HG02870 (cell line): ENCODE measurements around the gene BLVRA.
"Not testable (repeated sequence)": the region's sequence is repeated elsewhere in the genome, so short reads cannot be mapped to it uniquely, and the experiment has no call there.

ENCODE experiments used
- ATAC-seq: cut with Tn5 transposase; IDR thresholded peaks from one replicate; pipeline ENCODE4 v1.9.1; 2021; ENCODE audit warnings: mild to moderate bottlenecking, moderate library complexity; ENCODE audit not compliant: unreplicated experiment

The BLVRA gene

GRCh38 chr7:43799605-43800004, 41.1 kb downstream of the BLVRA start:
- ATAC-seq: no peak

GRCh38 chr7:43803865-43804264, 45.4 kb downstream of the BLVRA start:
- ATAC-seq: no peak

- ATAC-seq: no peak
These were observed 49.9 kb downstream of the BLVRA start for GRCh38 chr7:43808410-43808809.

- ATAC-seq: not testable (repeated sequence)
These were observed 51.9 kb downstream of the BLVRA start for GRCh38 chr7:43810195-43810941.

GRCh38 chr7:43815373-43815772, 56.9 kb downstream of the BLVRA start:
- ATAC-seq: no peak

- not testable (repeated sequence) for ATAC-seq
These were observed 57.7 kb downstream of the BLVRA start for GRCh38 chr7:43816046-43816797.

GRCh38 chr7:43823425-43823824, 64.9 kb downstream of the BLVRA start:
- ATAC-seq: not testable (repeated sequence)

GRCh38 chr7:43823941-43824340, 65.5 kb downstream of the BLVRA start:
- ATAC-seq: no peak

- not testable (repeated sequence) for ATAC-seq
These were observed 66.0 kb downstream of the BLVRA start for GRCh38 chr7:43824513-43824912.

- no peak for ATAC-seq
These were observed 66.5 kb downstream of the BLVRA start for GRCh38 chr7:43824963-43825362.

GRCh38 chr7:43825391-43825808, 66.9 kb downstream of the BLVRA start:
- ATAC-seq: no peak

GRCh38 chr7:43830917-43831316, 72.4 kb downstream of the BLVRA start:
- ATAC-seq: not testable (repeated sequence)

- ATAC-seq: peak; percentile 45
These were observed 76.2 kb downstream of the BLVRA start for GRCh38 chr7:43834463-43835251.

- no peak for ATAC-seq
These were observed 79.8 kb downstream of the BLVRA start for GRCh38 chr7:43838201-43838658.

- no peak for ATAC-seq
These were observed 84.8 kb downstream of the BLVRA start for GRCh38 chr7:43843296-43843695.

GRCh38 chr7:43844257-43844656, 85.8 kb downstream of the BLVRA start:
- no peak for ATAC-seq

- ATAC-seq: no peak
These were observed 86.2 kb downstream of the BLVRA start for GRCh38 chr7:43844662-43845061.

- ATAC-seq: no peak
These were observed 89.0 kb downstream of the BLVRA start for GRCh38 chr7:43847496-43847895.

GRCh38 chr7:43849047-43849446, 90.6 kb downstream of the BLVRA start:
- no peak for ATAC-seq

- ATAC-seq: no peak
These were observed 92.1 kb downstream of the BLVRA start for GRCh38 chr7:43850348-43851116.

GRCh38 chr7:43851805-43852204, 93.3 kb downstream of the BLVRA start:
- no peak for ATAC-seq
